NCI-H146 treated with DMSO at 0.1 percent for 48 hours (cell line): ENCODE results near the gene SHC1.

Source experiments
- DNase-seq: peaks from one replicate; lab custom pipeline; 2025; ENCODE audit not compliant: unreplicated experiment; lab: John Stamatoyannopoulos, UW

SHC1 gene

GRCh38 chr1:154940213-154940560, 30.4 kb downstream of the SHC1 start:
- DNase-seq, result no peak

GRCh38 chr1:154938604-154939399, 31.7 kb downstream of the SHC1 start:
- no peak for DNase-seq

GRCh38 chr1:154937988-154938386, 32.6 kb downstream of the SHC1 start:
- DNase-seq, result no peak

GRCh38 chr1:154937085-154937987, 33.2 kb downstream of the SHC1 start:
- peak; percentile 83 for DNase-seq

GRCh38 chr1:154936555-154937084, 33.9 kb downstream of the SHC1 start, which contains the start of gene PMVK:
Gene PMVK (minus strand): TSS chr1:154936719. CDS start chr1:154936685, 34 bp downstream.
- DNase-seq, result peak; percentile 87

GRCh38 chr1:154935749-154936554, 34.6 kb downstream of the SHC1 start:
- no peak for DNase-seq

- DNase-seq, result no peak
Observed at GRCh38 chr1:154934358-154934948, 36.1 kb downstream of the SHC1 start.

GRCh38 chr1:154931940-154932487, 38.5 kb downstream of the SHC1 start:
- no peak for DNase-seq

- DNase-seq, result no peak
Observed at GRCh38 chr1:154926201-154926600, 44.3 kb downstream of the SHC1 start.

GRCh38 chr1:154925335-154926170, 45.0 kb downstream of the SHC1 start:
- DNase-seq, result no peak

- DNase-seq, result no peak
Observed at GRCh38 chr1:154923695-154924094, 46.9 kb downstream of the SHC1 start.

GRCh38 chr1:154913273-154913672, 57.3 kb downstream of the SHC1 start:
- DNase-seq, result peak; percentile 9

GRCh38 chr1:154912755-154913154, 57.8 kb downstream of the SHC1 start:
- DNase-seq, result no peak
